Muscle layer of duodenum (tissue), 2 donors: ENCODE results near the gene PARG.
"Not testable (repeated sequence)": the region's sequence is repeated elsewhere in the genome, so short reads cannot be mapped to it uniquely, and the experiment has no call there.

Source experiments
- H3K27ac ChIP-seq: one replicate; pipeline ENCODE4 v1.7.0; 2013; ENCODE audit warnings: mild to moderate bottlenecking, low read length
- H3K27me3 ChIP-seq: one replicate; pipeline ENCODE4 v1.7.0; 2013; ENCODE audit warnings: low read depth, mild to moderate bottlenecking, control low read depth, low read length
- H3K36me3 ChIP-seq, 2 donors: one replicate each; pipeline ENCODE4 v1.7.0; 2013; ENCODE audit warnings: low read length in 2 of 2, control low read depth in 1 of 2, mild to moderate bottlenecking in 1 of 2; ENCODE audit not compliant: insufficient read depth in 2 of 2, control insufficient read depth in 1 of 2
- H3K4me1 ChIP-seq, 2 donors: one replicate each; pipeline ENCODE4 v1.7.0; 2013; ENCODE audit warnings: low read length in 2 of 2, mild to moderate bottlenecking in 2 of 2, control low read depth in 1 of 2, moderate library complexity in 1 of 2; ENCODE audit not compliant: insufficient read depth in 2 of 2, control insufficient read depth in 1 of 2
- H3K4me3 ChIP-seq, 2 donors: one replicate each; pipeline ENCODE4 v1.7.0; 2013; ENCODE audit warnings: low read length in 2 of 2, low read depth in 1 of 2, mild to moderate bottlenecking in 1 of 2
- H3K9me3 ChIP-seq, 2 donors: one replicate each; pipeline ENCODE4 v1.7.0; 2013; ENCODE audit warnings: low read length in 2 of 2, control low read depth in 1 of 2, mild to moderate bottlenecking in 1 of 2; ENCODE audit not compliant: control insufficient read depth in 1 of 2
- donor health status: healthy.

The PARG gene

DNA sequence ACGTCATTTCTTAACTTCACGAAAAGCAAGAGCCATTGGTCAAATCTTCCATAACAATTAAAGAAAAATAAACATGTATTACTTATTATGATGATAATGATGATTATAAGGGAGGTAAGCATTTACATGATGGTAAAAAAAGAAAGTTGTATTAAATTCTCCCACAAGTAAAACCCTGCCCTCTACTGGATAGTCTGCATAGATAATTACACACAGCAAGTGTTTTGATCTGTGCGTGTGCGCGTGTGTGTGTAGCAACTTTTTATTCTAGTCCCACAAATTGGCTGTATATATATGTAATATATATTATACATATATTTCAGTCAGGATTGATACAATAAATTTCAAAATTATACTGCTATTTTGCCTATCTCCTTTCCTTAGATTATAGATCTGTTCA is 51.8 kb downstream of the PARG start:
- not testable (repeated sequence) for H3K27ac ChIP-seq, H3K9me3 ChIP-seq, H3K27me3 ChIP-seq, H3K4me1 ChIP-seq, H3K4me3 ChIP-seq, H3K36me3 ChIP-seq

DNA sequence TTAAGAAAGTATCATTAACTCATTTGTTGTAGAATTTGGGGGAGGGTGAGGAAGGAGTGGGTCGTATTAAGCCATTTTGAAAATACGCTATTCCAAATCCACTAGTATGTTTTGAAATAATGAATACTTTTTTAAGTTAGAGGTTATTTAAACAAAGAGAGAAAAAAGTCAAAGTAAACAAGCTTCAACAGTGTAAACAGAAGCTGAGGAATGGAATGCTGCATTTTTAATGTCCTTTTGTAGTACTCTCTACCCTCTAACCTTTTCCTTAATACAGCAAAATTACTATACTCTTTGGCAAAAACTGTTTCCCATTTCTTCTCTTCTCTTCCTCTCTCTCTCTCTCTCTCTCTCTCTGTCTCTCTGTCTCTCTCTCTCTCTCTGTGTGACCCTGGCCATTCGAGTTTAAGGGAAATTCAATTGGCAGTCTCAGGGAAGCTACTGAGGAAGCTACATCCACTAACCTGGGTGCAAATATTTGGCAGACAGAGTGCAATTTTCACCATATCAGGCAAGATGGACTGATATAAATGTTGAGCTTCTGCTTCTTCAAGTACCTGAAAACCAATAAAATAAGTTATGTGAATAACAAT is 57.0 kb downstream of the PARG start:
- H3K9me3 ChIP-seq, H3K4me3 ChIP-seq, H3K4me1 ChIP-seq, H3K36me3 ChIP-seq, H3K27ac ChIP-seq, H3K27me3 ChIP-seq: not testable (repeated sequence)

DNA sequence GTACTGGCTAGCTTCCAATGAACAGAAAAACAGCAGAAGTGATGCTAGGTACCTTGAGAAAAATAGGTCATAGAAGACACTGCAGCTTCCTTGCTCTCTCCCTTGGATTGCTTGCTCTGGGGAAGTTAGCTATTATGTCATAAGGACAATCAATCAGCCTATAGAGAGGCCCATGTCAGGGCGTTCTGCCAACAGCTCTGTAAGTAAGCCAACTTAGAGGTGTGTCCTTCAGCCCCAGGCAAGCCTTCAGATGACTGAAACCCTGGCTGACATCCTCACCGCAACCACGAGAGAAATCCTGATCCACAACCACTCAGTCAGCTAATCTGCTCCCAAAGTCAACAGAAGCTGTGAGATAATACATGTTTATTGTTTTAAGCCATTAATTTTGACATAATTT is 58.0 kb downstream of the PARG start:
- H3K4me1 ChIP-seq, H3K36me3 ChIP-seq, H3K4me3 ChIP-seq, H3K9me3 ChIP-seq, H3K27me3 ChIP-seq, H3K27ac ChIP-seq: not testable (repeated sequence)

DNA sequence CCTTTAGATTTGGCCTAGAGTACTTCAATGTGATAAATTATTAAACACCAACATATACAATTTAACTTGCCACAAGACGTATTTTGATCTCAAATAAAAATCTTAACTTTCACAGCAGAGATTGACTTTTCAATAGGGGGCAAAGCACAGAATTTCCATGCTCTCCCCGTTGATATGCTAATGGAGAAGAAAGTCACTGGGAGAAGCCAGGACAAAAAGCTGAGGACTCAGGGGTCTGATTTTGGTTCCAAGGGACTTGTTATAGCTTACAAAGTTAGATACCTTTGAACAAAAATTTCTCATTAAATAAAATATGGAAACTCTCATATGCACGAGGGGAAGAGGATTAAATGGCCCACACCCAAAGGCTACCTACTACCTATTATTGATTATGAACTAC is 59.5 kb downstream of the PARG start:
- H3K4me3 ChIP-seq, H3K4me1 ChIP-seq, H3K27ac ChIP-seq: not testable (repeated sequence)

DNA sequence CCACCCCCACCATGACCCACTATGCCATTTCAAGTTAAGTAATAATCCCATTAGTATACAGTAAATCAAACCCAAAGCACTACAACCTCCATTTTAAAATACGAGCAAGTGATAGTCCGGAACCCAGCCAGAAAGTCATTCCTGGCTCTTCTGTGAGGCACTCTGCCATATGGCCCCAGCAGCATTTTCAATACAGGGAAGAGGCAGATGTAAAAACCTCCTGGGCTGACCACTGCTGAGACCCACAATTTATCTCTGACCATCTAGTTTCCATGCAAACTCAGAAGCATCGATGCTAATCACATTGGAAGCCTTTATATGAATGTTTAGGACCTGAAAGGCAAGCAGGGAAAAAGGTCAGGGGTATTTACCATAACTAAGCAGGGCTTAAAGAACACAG is 69.1 kb downstream of the PARG start:
- not testable (repeated sequence) for H3K27me3 ChIP-seq, H3K9me3 ChIP-seq, H3K4me3 ChIP-seq, H3K27ac ChIP-seq, H3K4me1 ChIP-seq, H3K36me3 ChIP-seq

More for the DNA sequence above, 59.5 kb downstream of the PARG start:
- not testable (repeated sequence) for H3K36me3 ChIP-seq, H3K9me3 ChIP-seq, H3K27me3 ChIP-seq

DNA sequence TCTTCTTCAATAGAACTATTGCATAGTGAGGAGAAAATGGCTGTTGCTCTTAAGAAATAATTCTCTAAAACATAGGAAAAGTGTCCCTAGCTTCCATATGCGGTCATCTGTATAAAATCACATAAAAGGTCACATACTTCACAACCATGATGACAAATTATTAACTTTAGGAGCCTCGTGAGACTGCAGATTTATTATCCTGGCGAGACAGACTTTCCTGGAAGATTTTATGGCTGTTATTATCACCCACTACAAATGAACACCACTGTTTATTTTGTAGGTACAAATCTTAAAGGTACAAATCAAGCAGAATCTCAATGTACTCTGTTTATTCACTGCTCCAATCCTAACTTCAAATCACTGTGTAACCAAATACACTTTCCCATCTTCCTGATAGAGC is 70.4 kb downstream of the PARG start:
- H3K4me1 ChIP-seq, H3K36me3 ChIP-seq, H3K4me3 ChIP-seq, H3K27me3 ChIP-seq, H3K9me3 ChIP-seq, H3K27ac ChIP-seq: not testable (repeated sequence)

DNA sequence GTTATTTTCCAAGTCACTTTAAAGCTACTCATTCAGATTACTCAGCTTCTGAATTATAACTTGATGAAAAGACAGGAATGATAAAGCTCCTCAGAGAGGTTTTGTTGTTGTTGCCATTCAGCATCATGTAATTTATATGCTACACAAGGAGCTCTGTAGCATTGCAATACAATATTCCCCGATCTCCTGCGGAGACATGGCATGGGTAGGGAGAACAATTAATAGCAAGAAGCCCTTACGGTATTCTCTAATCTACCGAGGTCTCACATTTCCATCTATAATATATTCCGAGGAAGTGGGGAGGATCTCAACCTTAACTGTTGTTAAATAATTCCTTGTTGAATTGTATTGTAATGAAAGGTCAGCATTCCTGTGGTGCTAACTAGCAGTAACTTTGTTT is 81.9 kb downstream of the PARG start:
- not testable (repeated sequence) for H3K36me3 ChIP-seq, H3K4me3 ChIP-seq, H3K27me3 ChIP-seq, H3K9me3 ChIP-seq, H3K4me1 ChIP-seq, H3K27ac ChIP-seq

DNA sequence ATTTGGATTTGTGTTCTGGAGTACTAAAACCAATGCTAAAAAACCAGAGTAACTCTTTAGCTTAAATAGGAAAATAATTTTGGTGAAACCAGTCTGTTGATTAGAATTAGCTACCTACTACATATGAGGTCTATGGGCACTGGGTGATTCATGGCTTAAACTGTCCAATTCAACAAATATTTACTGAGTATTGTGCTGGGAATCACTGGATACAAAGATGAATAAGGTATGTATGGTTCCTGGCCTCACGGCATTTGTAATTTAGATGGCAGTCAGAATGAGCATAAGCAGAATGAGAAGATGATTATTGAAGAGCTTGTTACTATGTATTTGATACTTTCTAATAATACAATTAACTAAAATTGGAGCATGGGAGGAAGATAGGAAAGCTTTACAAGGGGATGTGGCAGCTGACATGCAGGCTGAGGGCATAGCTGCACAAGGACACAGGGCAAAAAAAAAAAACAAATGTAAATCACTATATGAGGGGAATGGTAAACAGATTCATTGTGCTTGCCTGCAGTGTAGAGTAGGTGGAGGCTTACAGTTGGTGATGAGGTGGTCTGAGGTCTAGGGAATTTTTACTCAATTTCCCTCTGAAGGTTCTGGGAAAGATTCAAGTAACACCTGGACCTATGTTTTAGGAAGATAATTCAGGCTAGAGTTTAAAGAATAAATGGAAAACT is 83.0 kb downstream of the PARG start:
- H3K9me3 ChIP-seq, H3K4me3 ChIP-seq, H3K4me1 ChIP-seq, H3K36me3 ChIP-seq, H3K27me3 ChIP-seq, H3K27ac ChIP-seq: not testable (repeated sequence)

DNA sequence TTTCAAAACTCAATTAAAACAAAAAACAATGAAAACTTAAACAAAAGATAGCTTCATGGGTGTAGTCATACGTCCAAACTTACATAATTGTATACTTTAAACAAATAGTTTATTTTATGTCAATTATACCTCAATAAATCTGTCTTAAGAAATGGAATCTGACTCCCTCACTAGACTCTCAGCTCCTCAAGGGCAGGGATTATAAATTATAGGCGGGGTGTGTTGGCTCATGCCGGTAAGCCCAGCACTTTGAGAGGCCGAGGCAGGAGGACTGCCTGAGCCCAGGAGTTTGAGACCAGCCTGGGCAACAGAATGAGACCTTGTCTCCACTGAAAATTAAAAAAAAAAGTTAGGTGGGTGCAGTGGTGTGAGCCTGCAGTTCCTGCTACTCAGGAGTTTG is 92.3 kb downstream of the PARG start:
- H3K9me3 ChIP-seq, H3K27me3 ChIP-seq, H3K4me1 ChIP-seq, H3K27ac ChIP-seq, H3K4me3 ChIP-seq, H3K36me3 ChIP-seq: not testable (repeated sequence)

DNA sequence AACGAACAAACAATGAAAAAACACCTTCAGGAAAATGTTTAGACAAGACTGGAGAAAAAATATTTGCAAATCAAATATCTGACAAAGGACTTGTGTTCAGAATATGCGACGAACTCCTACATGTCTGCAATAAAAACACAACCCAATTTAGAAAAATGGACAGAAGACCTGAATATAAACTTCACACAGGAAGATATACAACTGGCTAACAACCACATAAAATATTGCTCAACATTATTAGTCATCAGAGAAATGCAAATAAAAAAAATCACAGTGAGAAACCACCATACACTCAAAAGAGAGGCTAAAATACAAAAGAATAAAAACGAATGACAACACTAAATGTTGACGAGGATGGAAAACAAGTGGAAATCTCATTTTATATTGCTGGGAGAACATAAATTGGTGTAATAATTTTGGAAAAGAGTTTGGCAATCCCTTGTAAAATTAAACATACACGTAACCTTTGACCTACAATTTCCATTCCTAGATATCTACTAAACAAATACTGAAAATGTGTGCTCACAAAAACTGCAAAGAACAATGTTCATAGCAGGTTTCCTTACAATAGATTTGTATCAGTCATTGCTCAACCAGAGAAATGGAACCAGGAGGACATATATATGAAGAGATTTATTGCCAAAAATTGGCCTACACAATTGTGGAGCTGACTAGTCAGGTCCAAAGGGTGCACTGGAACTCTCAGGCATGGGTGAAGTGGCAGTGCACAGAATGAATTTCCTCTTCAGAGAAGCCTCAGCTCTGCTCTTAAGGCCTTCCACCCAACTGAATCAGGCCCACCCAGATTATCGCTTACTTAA is 96.8 kb downstream of the PARG start:
- H3K4me1 ChIP-seq: no peaks in the 10 kb centered on the region
- H3K27ac ChIP-seq: no peak overlapping the region
- H3K27me3 ChIP-seq: no peaks in the 10 kb centered on the region
- no peaks in the 10 kb centered on the region for H3K9me3 ChIP-seq
- H3K36me3 ChIP-seq: peaks cover 18 to 19% of the 10 kb centered on the region in 2 donors
- H3K4me3 ChIP-seq: no peak overlapping the region

DNA sequence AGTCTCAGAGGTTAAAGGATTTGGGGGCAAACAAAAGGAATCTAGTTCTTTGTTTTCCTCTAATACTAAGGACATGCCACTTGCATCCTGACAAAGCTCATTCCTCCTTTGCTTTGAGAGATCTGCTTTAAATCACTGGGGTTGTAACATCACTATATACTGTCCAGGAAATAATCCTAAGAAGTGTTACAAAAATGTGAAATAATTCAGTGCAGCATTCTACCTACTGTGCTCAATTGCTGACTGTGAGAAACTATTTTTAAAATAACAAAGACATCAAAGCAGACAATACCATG is 99.5 kb downstream of the PARG start:
- H3K36me3 ChIP-seq: peaks cover 18 to 23% of the 10 kb centered on the region in 2 donors
- H3K9me3 ChIP-seq, H3K27me3 ChIP-seq, H3K4me1 ChIP-seq, H3K4me3 ChIP-seq, H3K27ac ChIP-seq: not testable (repeated sequence)
